Placental pericyte (primary cell): Measurements from ENCODE around the gene CDH2. TPM values are rescaled to one million over a fixed set of nuclear protein-coding genes. Genes with fewer than 3 reads are reported as not detected.

Experiments
- total RNA-seq: library from RNA; depleted of rRNA; stranded (reverse); fragments of >200 nt; gene quantifications from 2 replicates; pipeline ENCODE4 v1.2.3, GENCODE V29; 2012

The CDH2 gene
- 121 and 355 TPM in 2 replicates for total RNA-seq

DNA sequence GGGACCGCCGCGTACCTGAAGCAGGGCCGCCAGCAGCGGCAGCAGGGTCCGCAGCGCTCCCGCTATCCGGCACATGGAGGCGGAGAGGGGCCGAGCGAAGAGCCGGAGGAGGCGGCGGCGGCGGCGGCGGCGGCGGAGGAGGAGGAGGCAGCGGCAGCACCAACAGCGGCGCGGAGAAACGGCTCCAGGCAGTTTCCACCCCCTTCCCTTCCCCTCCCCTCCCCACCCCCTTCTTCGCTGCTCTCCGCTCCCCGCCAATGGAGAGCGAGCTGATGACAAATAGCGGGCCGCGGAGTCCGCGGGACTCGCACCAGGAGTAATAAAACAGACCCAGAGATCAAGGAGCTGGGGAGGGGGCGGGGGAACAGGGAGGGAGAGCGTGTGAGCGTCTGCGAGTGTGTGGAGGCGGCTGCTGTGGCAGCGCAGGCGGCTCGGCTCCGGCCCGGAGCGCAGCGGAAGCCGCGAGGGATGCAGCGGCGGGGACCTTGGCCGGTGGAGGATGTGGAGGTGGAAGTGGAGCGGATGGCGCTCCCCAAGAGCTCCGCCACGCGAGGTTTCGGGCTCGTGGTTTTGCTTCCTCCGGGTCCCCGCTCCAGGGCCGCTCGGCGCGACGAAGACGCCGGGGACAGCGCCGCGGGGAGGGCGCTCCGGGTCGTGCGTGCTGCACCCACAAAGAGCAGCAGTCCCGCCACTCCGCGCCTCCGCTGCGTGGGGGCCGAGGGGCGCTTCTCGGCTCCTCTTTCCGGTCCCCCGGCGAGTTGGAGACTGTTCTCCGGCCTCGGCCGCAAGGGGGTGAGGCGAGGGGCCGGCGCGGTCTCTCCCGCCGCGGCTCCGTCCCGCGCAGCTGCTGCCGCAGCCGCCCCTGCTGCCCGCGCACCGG, at the start of gene CDH2:
Gene CDH2, minus strand, starts transcription at position 183 of the 880 bp plus-strand sequence. Its CDS starts 108 bp downstream, at position 75.

